Activated B cell treated with CpG ODN at 0.5 μM for 24 hours (primary cell): ENCODE results near the gene LHFPL6. TPM values are rescaled to one million over a fixed set of nuclear protein-coding genes. Genes with fewer than 3 reads are reported as not detected.

ENCODE experiments used
- ATAC-seq: fragments of 200-7000 bp; cut with Tn5 transposase; one replicate; pipeline ENCODE4 v1.10.0; 2021; ENCODE audit warnings: low read depth, mild to moderate bottlenecking, moderate library complexity
- CTCF ChIA-PET: fragments of 350-600 bp; sonication (Branson Sonifier 250); formaldehyde crosslinking; loops from one replicate; lab custom pipeline; 2021; ENCODE audit warnings: antibody characterized with exemption; lab: Charles Lee
- POLR2A ChIA-PET: fragments of 350-600 bp; sonication (Branson Sonifier 250); formaldehyde crosslinking; loops from one replicate; lab custom pipeline; 2021; ENCODE audit warnings: antibody characterized with exemption; lab: Charles Lee
- DNase-seq: peaks from one replicate; pipeline ENCODE4 v3.0.0; 2022
- H3K27ac Mint-ChIP-seq: one replicate; pipeline ENCODE4 v1.8.0; 2020; ENCODE audit warnings: mixed read lengths
- H3K27me3 Mint-ChIP-seq: one replicate; pipeline ENCODE4 v1.8.0; 2021; ENCODE audit warnings: mixed read lengths
- H3K36me3 Mint-ChIP-seq: one replicate; pipeline ENCODE4 v1.8.0; 2021; ENCODE audit warnings: low read depth, mixed read lengths
- H3K4me1 Mint-ChIP-seq: one replicate; pipeline ENCODE4 v1.8.0; 2021; ENCODE audit warnings: mixed read lengths
- H3K4me3 Mint-ChIP-seq: one replicate; pipeline ENCODE4 v1.8.0; 2020; ENCODE audit warnings: mild to moderate bottlenecking, mixed read lengths
- H3K9me3 Mint-ChIP-seq: one replicate; pipeline ENCODE4 v1.8.0; 2020; ENCODE audit warnings: mixed read lengths
- CTCF ChIP-seq: fragments of 200-600 bp; IDR thresholded peaks from one replicate; pipeline ENCODE4 v1.8.0; 2022; ENCODE audit warnings: antibody characterized with exemption, mild to moderate bottlenecking
- intact Hi-C: fragments of 100-400 bp; cut with micrococcal nuclease; formaldehyde crosslinking; loops from one replicate; pipeline ENCODE4 v1.15.1; 2024
- total RNA-seq: library from RNA; stranded (reverse); gene quantifications from 2 replicates; pipeline ENCODE4 v1.2.3, GENCODE V29; 2022

Gene LHFPL6
- total RNA-seq, 1 donor from 2014 or later = 0.13 TPM

DNA sequence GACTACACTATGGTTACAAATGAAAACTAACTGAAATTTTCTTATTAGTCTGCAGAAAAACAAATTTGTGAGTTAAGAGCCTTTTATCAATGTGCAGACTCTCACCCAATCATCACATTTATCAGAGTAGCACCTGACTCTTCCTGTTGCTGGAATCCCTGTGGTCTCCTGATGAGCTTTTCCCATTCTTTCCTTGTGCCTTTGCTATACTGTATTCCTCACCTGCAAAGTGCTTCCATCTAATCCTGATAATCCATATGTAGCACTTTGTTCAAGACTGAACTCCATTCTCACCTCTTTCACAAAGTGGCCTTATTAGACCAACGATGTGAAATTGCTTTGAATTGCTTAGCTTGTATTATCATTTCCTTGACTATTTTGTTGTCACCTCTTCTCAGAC lies 225.3 kb downstream of the LHFPL6 start:
- DNase-seq = no peak
- no peaks in the 10 kb centered on the region for H3K9me3 Mint-ChIP-seq
- no peak overlapping the region for H3K4me3 Mint-ChIP-seq
- intact Hi-C loops = no loop called here
- no peaks in the 10 kb centered on the region for H3K4me1 Mint-ChIP-seq
- ChIA-PET CTCF (no interaction called here), POLR2A (no interaction called here)
- H3K27ac Mint-ChIP-seq = no peak overlapping the region
- H3K36me3 Mint-ChIP-seq = no peaks in the 10 kb centered on the region
- TF ChIP-seq CTCF = no peak
- no peak for ATAC-seq
- H3K27me3 Mint-ChIP-seq = no peaks in the 10 kb centered on the region

- ATAC-seq (no peak), DNase-seq (no peak)
- no peaks in the 10 kb centered on the region for H3K4me1 Mint-ChIP-seq
- ChIA-PET CTCF (no interaction called here), POLR2A (no interaction called here)
- H3K9me3 Mint-ChIP-seq = no peaks in the 10 kb centered on the region
- no peaks in the 10 kb centered on the region for H3K27me3 Mint-ChIP-seq
- H3K27ac Mint-ChIP-seq = no peak overlapping the region
- no peak overlapping the region for H3K4me3 Mint-ChIP-seq
- H3K36me3 Mint-ChIP-seq = no peaks in the 10 kb centered on the region
- TF ChIP-seq CTCF = no peak
- intact Hi-C loops = no loop called here
Measured at GRCh38 chr13:39376076-39376475, 226.9 kb downstream of the LHFPL6 start.

DNA sequence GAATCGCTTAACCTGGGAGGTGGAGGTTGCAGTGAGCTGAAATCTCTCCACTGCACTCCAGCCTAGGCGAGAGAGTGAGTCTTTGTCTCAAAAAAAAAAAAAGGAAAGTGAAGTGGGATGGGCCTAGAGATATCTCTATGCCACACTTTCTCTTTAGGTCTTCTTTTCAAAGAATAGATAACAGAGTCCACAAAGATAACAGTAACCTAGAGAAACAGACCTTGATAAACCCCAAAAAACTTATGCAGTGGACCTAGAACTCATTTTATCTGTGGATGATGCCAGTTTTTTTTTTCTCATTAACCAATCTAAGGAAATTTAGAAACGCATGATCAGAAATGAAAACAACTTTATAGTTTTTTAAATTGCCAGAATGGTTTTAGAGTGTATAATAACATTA lies 227.4 kb downstream of the LHFPL6 start:
- POLR2A ChIA-PET = no interaction called here
- no peaks in the 10 kb centered on the region for H3K27me3 Mint-ChIP-seq
- H3K4me1 Mint-ChIP-seq = no peaks in the 10 kb centered on the region
- no peak for TF ChIP-seq CTCF
- no peak for DNase-seq
- no peaks in the 10 kb centered on the region for H3K9me3 Mint-ChIP-seq
- intact Hi-C loops = no loop called here
- no peaks in the 10 kb centered on the region for H3K36me3 Mint-ChIP-seq
- H3K4me3 Mint-ChIP-seq = no peak overlapping the region
- ATAC-seq = no peak
- CTCF ChIA-PET = no interaction called here
- no peak overlapping the region for H3K27ac Mint-ChIP-seq

DNA sequence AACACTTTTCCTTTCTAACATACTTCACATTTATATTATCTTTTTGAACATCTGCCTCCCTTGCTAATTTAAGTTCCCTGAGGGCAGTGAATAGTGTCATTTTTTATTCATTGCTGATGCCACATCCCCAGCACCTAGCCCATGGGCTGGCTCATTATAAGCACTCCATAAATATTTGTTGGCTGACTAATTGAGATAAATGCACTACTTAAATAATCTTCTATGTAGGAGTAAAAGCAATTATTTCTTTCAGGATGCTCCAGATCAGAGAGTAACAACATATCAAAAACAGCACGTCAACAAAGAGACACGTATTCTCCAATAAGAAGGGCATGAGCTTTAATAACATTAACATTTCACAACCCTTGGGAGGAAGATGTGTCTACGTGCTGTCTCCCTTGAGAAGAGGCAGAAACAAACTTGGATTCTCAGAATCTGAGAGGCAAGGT lies 228.2 kb downstream of the LHFPL6 start:
- Mint-ChIP-seq H3K36me3 (no peaks in the 10 kb centered on the region), H3K27me3 (no peaks in the 10 kb centered on the region), H3K9me3 (no peaks in the 10 kb centered on the region), H3K4me3 (no peak overlapping the region), H3K27ac (no peak overlapping the region), H3K4me1 (no peaks in the 10 kb centered on the region)
- ChIA-PET POLR2A (no interaction called here), CTCF (no interaction called here)
- no peak for DNase-seq
- TF ChIP-seq CTCF = no peak
- ATAC-seq = no peak
- intact Hi-C loops = no loop called here

DNA sequence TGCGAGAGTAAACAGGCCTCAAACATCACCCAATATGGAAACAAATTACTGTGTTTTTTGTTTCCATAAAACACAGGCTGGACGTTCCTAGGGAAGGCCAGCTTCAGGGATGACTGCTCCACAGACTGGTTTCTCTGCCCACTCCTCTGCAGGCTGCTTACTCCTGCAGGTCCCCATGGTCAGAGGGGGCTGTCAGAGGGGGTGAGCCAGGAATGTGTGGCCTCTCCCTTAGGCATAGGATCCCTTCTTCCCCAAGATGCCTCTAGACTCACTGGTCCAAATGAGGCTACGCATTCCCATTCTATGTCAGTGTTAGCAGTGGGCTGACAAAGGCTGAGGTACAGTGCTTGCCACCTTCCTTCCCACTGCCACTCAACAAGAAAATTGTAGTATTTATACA lies 229.8 kb downstream of the LHFPL6 start:
- intact Hi-C loops = no loop called here
- CTCF ChIA-PET = no interaction called here
- no peak for TF ChIP-seq CTCF
- Mint-ChIP-seq H3K9me3 (no peaks in the 10 kb centered on the region), H3K36me3 (no peaks in the 10 kb centered on the region), H3K27ac (no peak overlapping the region), H3K4me3 (no peak overlapping the region), H3K27me3 (no peaks in the 10 kb centered on the region), H3K4me1 (no peaks in the 10 kb centered on the region)
- no peak for ATAC-seq
- POLR2A ChIA-PET = no interaction called here
- no peak for DNase-seq
